Measurements from ENCODE around the gene CPNE7.

GRCh38 chr16:89638455-89638854 is 62.9 kb downstream of the CPNE7 start:
- no peak for TF ChIP-seq CTCF (conservative IDR thresholded peaks at IDR 0.05; ENCODE audit: low read depth, low read length)
- TF ChIP-seq RAD21 (IDR thresholded peaks at IDR 0.05; ENCODE audit: low read length), result no peak
- TF ChIP-seq CHD1 (IDR thresholded peaks at IDR 0.05; ENCODE audit: low read depth, low read length), result no peak
- no peak for TF ChIP-seq RFX5 (IDR thresholded peaks at IDR 0.05; ENCODE audit: low read depth, low read length)
- TF ChIP-seq ELK1 (IDR thresholded peaks at IDR 0.05; ENCODE audit: borderline replicate concordance, low read depth, low read length), result no peak
